Stimulated activated CD4-positive, alpha-beta T cell treated with anti-CD3 and anti-CD28 coated beads, TNF-alpha, amount 100 ng/mL, for 1 hour (primary cell): ENCODE data around the gene ENTPD3.
"Not testable (repeated sequence)": the region's sequence is repeated elsewhere in the genome, so short reads cannot be mapped to it uniquely, and the experiment has no call there.

ENCODE experiments used
- DNase-seq, 3 donors: peaks; one replicate each; pipeline ENCODE4 v3.0.0-alpha.2; 2020; ENCODE audit warnings: low read depth in 3 of 3, low spot score in 1 of 3

Gene ENTPD3

GRCh38 chr3:40456940-40457823 lies 70.2 kb downstream of the ENTPD3 start, which contains the start of gene RPL14:
Gene RPL14 (plus strand): TSS chr3:40457339. CDS start chr3:40457472, 133 bp downstream.
- DNase-seq = peak; percentile 84 to 87 (median 86)

GRCh38 chr3:40458473-40458872 lies 71.5 kb downstream of the ENTPD3 start:
- no peak for DNase-seq

- DNase-seq = not testable (repeated sequence)
Measured at GRCh38 chr3:40460481-40460880, 73.5 kb downstream of the ENTPD3 start.

- DNase-seq = no peak
Measured at GRCh38 chr3:40461161-40461560, 74.2 kb downstream of the ENTPD3 start.

- not testable (repeated sequence) for DNase-seq
Measured at GRCh38 chr3:40462838-40463237, 75.9 kb downstream of the ENTPD3 start.

- DNase-seq = no peak
Measured at GRCh38 chr3:40463579-40463978, 76.6 kb downstream of the ENTPD3 start.

GRCh38 chr3:40464339-40465110 lies 77.5 kb downstream of the ENTPD3 start:
- no peak for DNase-seq

- no peak for DNase-seq
Measured at GRCh38 chr3:40465111-40465407, 78.1 kb downstream of the ENTPD3 start.

- no peak for DNase-seq
Measured at GRCh38 chr3:40465456-40465855, 78.5 kb downstream of the ENTPD3 start.

- no peak for DNase-seq
Measured at GRCh38 chr3:40468018-40468417, 81.0 kb downstream of the ENTPD3 start.

GRCh38 chr3:40470701-40471100 lies 83.7 kb downstream of the ENTPD3 start:
- DNase-seq = no peak

- peak in 2 of 3 donors; percentile 27 to 38 for DNase-seq
Measured at GRCh38 chr3:40476478-40477470, 89.8 kb downstream of the ENTPD3 start, which contains the start of gene ZNF619. Gene ZNF619 (plus strand): TSS chr3:40477122. CDS start chr3:40477980, 858 bp downstream.

GRCh38 chr3:40477666-40478065 lies 90.7 kb downstream of the ENTPD3 start:
- no peak for DNase-seq
